22Rv1 (cell line): Measurements from ENCODE around the gene IGF1R.
A peak's percentile ranks its signal among the peaks of the same experiment; 100 is the strongest.

Experiments used
- H3K27ac ChIP-seq: fragments of 450-650 bp; 2 replicates; pipeline ENCODE4 v1.5.1; 2017
- CTCF ChIP-seq: fragments of 450-650 bp; IDR thresholded peaks from 2 replicates; pipeline ENCODE4 v1.5.1; 2017; ENCODE audit warnings: mild to moderate bottlenecking
- ZFX ChIP-seq: fragments of 450-650 bp; IDR thresholded peaks from 2 replicates; pipeline ENCODE4 v1.6.1; 2017; ENCODE audit warnings: antibody characterized with exemption, borderline replicate concordance

Gene IGF1R

DNA sequence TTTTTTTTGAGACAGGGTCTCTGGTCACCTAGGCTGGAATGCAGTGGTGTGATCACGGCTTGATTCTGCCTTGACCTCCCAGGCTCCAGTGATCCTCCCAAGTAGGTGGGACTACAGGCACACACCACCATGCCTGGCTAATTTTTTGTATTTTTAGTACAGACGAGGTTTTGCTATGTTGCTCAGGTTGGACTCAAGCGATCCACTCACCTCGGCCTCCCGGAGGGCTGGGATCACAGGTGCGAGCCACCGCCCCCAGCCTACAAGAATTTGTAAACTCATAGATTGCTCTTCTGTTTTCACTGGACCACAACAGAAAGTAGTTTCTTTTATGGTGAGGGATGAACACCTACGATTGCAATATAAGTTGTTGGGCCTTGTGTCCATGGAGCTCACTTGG lies 7.4 kb downstream of the IGF1R start:
- H3K27ac ChIP-seq: no peak overlapping the region
- TF ChIP-seq ZFX: no peak
- no peak for TF ChIP-seq CTCF

- no peak overlapping the region for H3K27ac ChIP-seq
- no peak for TF ChIP-seq ZFX
Observed at GRCh38 chr15:98657721-98658120, 9.4 kb downstream of the IGF1R start.

DNA sequence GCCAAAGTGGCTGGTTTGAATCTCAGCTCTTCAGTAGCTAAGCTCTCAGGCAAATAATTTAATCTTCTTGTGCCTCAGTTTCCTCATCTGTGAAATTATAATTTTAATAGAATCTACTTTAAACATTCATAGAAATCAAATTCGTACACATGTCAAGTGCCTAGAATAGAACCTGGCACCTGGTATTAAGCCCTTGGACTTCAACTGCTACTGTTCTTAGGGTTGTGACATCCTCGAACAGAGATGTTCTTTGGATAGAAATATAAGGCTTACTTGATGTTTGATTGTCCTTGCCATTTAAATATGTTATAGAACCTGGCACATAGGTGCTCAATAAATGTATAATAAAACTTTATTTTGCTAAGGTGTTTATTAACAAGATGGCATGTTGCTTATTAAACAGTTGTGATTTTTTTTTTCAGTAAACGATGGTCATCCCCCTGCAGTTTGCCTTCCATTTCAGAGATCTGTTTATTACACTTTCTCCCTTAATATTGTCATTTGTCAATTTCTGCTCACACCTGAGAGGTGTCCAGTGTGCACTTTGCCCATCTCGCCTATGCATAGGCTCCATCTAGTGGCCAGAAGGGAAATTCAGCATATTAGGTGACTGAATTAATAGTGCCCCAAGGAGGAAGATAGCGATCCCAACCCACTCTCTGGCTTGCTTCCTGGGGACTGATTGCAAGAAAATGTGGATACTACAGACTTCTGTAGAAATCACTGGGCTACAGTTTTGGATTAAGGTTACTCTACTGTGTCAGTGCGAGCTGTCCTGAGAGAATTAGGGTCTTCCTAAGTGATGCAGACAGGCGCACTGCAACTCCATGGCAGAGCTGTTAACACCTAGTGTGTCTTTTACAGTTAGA lies 10.7 kb downstream of the IGF1R start:
- peak; percentile 93 for TF ChIP-seq CTCF
- no peak for TF ChIP-seq ZFX
- H3K27ac ChIP-seq: no peak overlapping the region

GRCh38 chr15:98660055-98660454 lies 11.7 kb downstream of the IGF1R start:
- TF ChIP-seq CTCF (no peak), ZFX (no peak)
- no peak overlapping the region for H3K27ac ChIP-seq

GRCh38 chr15:98663045-98663444 lies 14.7 kb downstream of the IGF1R start:
- TF ChIP-seq CTCF (no peak), ZFX (no peak)
- H3K27ac ChIP-seq: no peak overlapping the region

GRCh38 chr15:98663606-98664005 lies 15.3 kb downstream of the IGF1R start:
- no peak overlapping the region for H3K27ac ChIP-seq
- TF ChIP-seq CTCF: no peak
- no peak for TF ChIP-seq ZFX

GRCh38 chr15:98666441-98666840 lies 18.1 kb downstream of the IGF1R start:
- H3K27ac ChIP-seq: no peak overlapping the region

DNA sequence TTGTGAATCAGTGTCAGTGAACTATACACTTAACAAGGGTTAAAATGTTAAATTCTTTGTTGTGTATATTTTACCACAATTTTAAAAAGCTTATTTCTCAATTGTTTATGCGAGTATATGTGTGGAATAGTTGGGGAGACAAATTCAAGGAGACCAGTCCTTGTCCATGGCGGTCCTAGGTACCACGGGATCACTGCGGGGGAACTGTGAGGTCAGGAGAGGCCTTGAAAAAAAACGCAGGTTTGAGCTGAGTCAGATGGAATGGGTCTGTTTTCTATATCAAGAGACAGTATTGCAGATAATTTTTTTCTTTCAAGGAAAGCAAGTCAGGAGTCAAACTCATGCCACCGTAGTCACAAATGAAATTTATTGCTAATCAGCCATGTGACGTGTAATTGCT lies 18.5 kb downstream of the IGF1R start:
- H3K27ac ChIP-seq: no peak overlapping the region
- TF ChIP-seq ZFX (no peak), CTCF (no peak)

More at GRCh38 chr15:98666441-98666840, 18.1 kb downstream of the IGF1R start:
- no peak for TF ChIP-seq ZFX
